HEK293 (cell line): ENCODE results near the gene SMAD7.

ENCODE experiments used
- CTCF ChIA-PET: fragments of 350-600 bp; formaldehyde crosslinking; extraction: SDS; loops from one replicate; lab custom pipeline; 2021; ENCODE audit warnings: antibody characterized with exemption; lab: Yijun Ruan, JAX
- POLR2A ChIA-PET: fragments of 300-600 bp; formaldehyde crosslinking; extraction: SDS; loops from one replicate; lab custom pipeline; 2020; ENCODE audit warnings: antibody characterized with exemption, inconsistent platforms; lab: Yijun Ruan, JAX
- H3K27ac ChIP-seq: fragments of 200-500 bp; sonication (Bioruptor generic); 2 replicates; pipeline ENCODE4 v1.5.1; 2014; ENCODE audit warnings: low read depth, low read length, control low read depth, inconsistent platforms; ENCODE audit errors: extremely low read depth
- H3K36me3 ChIP-seq, 2 experiments: fragments of 200-500 bp in 1 of 2; sonication (Bioruptor generic) in 1 of 2; 1 replicate in 1 of 2; 2 replicates in 1 of 2; pipeline ENCODE4 v1.5.1; 2014 to 2017; ENCODE audit warnings: inconsistent platforms in 2 of 2, low read length in 2 of 2; ENCODE audit not compliant: control insufficient read depth in 2 of 2, insufficient read depth in 1 of 2
- H3K4me1 ChIP-seq: fragments of 200-500 bp; sonication (Bioruptor generic); 2 replicates; pipeline ENCODE4 v1.5.1; 2014; ENCODE audit warnings: mild to moderate bottlenecking, low read length, inconsistent platforms; ENCODE audit not compliant: control insufficient read depth, insufficient read depth
- H3K4me3 ChIP-seq: 2 replicates; pipeline ENCODE4 v1.5.1; 2011; ENCODE audit warnings: low read depth, mild to moderate bottlenecking, control low read depth, low read length, moderate library complexity
- H3K9me3 ChIP-seq: fragments of 200-500 bp; sonication (Bioruptor generic); 2 replicates; pipeline ENCODE4 v1.5.1; 2014; ENCODE audit warnings: low read depth, low read length, inconsistent platforms; ENCODE audit not compliant: control insufficient read depth, insufficient read depth
- BCL11A ChIP-seq: fragments of 450-650 bp; formaldehyde crosslinking; IDR thresholded peaks from 2 replicates; pipeline ENCODE4 v1.5.1; 2016; ENCODE audit warnings: low read depth, missing biosample characterization, missing genetic modification characterization
- BCL6B ChIP-seq: fragments of 450-650 bp; formaldehyde crosslinking; IDR thresholded peaks from 2 replicates; pipeline ENCODE4 v1.5.1; 2017; ENCODE audit warnings: missing biosample characterization, missing genetic modification characterization
- GLIS1 ChIP-seq: fragments of 450-650 bp; formaldehyde crosslinking; IDR thresholded peaks from 2 replicates; pipeline ENCODE4 v1.5.1; 2016; ENCODE audit warnings: missing biosample characterization, missing genetic modification characterization
- PRDM2 ChIP-seq: fragments of 450-650 bp; formaldehyde crosslinking; IDR thresholded peaks from 2 replicates; pipeline ENCODE4 v1.5.1; 2016; ENCODE audit warnings: missing biosample characterization, missing genetic modification characterization, borderline replicate concordance
- SETDB1 ChIP-seq: IDR thresholded peaks from one replicate; pipeline ENCODE4 v1.6.1; 2017; ENCODE audit warnings: mild to moderate bottlenecking, low read length, moderate library complexity, mixed read lengths; ENCODE audit not compliant: insufficient read length
- ZBTB20 ChIP-seq: fragments of 450-650 bp; formaldehyde crosslinking; IDR thresholded peaks from 2 replicates; pipeline ENCODE4 v1.5.1; 2016; ENCODE audit warnings: missing biosample characterization, missing genetic modification characterization
- ZFP41 ChIP-seq: fragments of 450-650 bp; formaldehyde crosslinking; IDR thresholded peaks from 2 replicates; pipeline ENCODE4 v1.5.1; 2016; ENCODE audit warnings: missing biosample characterization, missing genetic modification characterization, borderline replicate concordance
- ZNF10 ChIP-seq: fragments of 450-650 bp; formaldehyde crosslinking; IDR thresholded peaks from 2 replicates; pipeline ENCODE4 v1.5.1; 2017; ENCODE audit warnings: missing biosample characterization, missing genetic modification characterization
- ZNF114 ChIP-seq: fragments of 450-650 bp; formaldehyde crosslinking; IDR thresholded peaks from 2 replicates; pipeline ENCODE4 v1.5.0; 2017; ENCODE audit warnings: missing biosample characterization, missing genetic modification characterization
- ZNF132 ChIP-seq: fragments of 450-650 bp; formaldehyde crosslinking; IDR thresholded peaks from 2 replicates; pipeline ENCODE4 v1.5.1; 2017; ENCODE audit warnings: missing biosample characterization, missing genetic modification characterization, borderline replicate concordance
- ZNF140 ChIP-seq: fragments of 450-650 bp; formaldehyde crosslinking; IDR thresholded peaks from 2 replicates; pipeline ENCODE4 v1.5.1; 2016; ENCODE audit warnings: missing biosample characterization, missing genetic modification characterization
- ZNF157 ChIP-seq: fragments of 450-650 bp; formaldehyde crosslinking; IDR thresholded peaks from 2 replicates; pipeline ENCODE4 v1.5.1; 2016; ENCODE audit warnings: missing biosample characterization, missing genetic modification characterization
- ZNF174 ChIP-seq: fragments of 450-650 bp; formaldehyde crosslinking; IDR thresholded peaks from 2 replicates; pipeline ENCODE4 v1.5.0; 2017; ENCODE audit warnings: missing biosample characterization, mild to moderate bottlenecking, missing genetic modification characterization
- ZNF221 ChIP-seq: fragments of 450-650 bp; formaldehyde crosslinking; IDR thresholded peaks from 2 replicates; pipeline ENCODE4 v1.5.1; 2017; ENCODE audit warnings: missing biosample characterization, missing genetic modification characterization, borderline replicate concordance
- ZNF23 ChIP-seq: fragments of 450-650 bp; formaldehyde crosslinking; IDR thresholded peaks from 2 replicates; pipeline ENCODE4 v1.5.1; 2016; ENCODE audit warnings: missing biosample characterization, missing genetic modification characterization, borderline replicate concordance
- ZNF248 ChIP-seq: fragments of 450-650 bp; formaldehyde crosslinking; IDR thresholded peaks from 2 replicates; pipeline ENCODE4 v1.5.1; 2017; ENCODE audit warnings: missing biosample characterization, missing genetic modification characterization
- ZNF302 ChIP-seq: fragments of 450-650 bp; formaldehyde crosslinking; IDR thresholded peaks from 2 replicates; pipeline ENCODE4 v1.5.1; 2016; ENCODE audit warnings: missing biosample characterization, missing genetic modification characterization, low read depth
- ZNF341 ChIP-seq: fragments of 450-650 bp; formaldehyde crosslinking; IDR thresholded peaks from 2 replicates; pipeline ENCODE4; 2016; ENCODE audit warnings: low read depth, missing biosample characterization, missing genetic modification characterization
- ZNF366 ChIP-seq: fragments of 450-650 bp; formaldehyde crosslinking; conservative IDR thresholded peaks from 2 replicates; pipeline ENCODE4 v1.5.1; 2016; ENCODE audit warnings: missing biosample characterization, missing genetic modification characterization
- ZNF513 ChIP-seq: fragments of 450-650 bp; IDR thresholded peaks from 2 replicates; pipeline ENCODE4 v1.5.1; 2018; ENCODE audit warnings: missing biosample characterization, missing genetic modification characterization
- ZNF514 ChIP-seq: fragments of 450-650 bp; formaldehyde crosslinking; IDR thresholded peaks from 2 replicates; pipeline ENCODE4 v1.5.1; 2016; ENCODE audit warnings: missing biosample characterization, missing genetic modification characterization
- ZNF548 ChIP-seq: fragments of 450-650 bp; formaldehyde crosslinking; IDR thresholded peaks from 2 replicates; pipeline ENCODE4 v1.5.1; 2016; ENCODE audit warnings: missing biosample characterization, missing genetic modification characterization
- ZNF701 ChIP-seq: fragments of 450-650 bp; formaldehyde crosslinking; IDR thresholded peaks from 2 replicates; pipeline ENCODE4 v1.5.1; 2016; ENCODE audit warnings: missing biosample characterization, missing genetic modification characterization
- ZNF768 ChIP-seq: fragments of 450-650 bp; formaldehyde crosslinking; IDR thresholded peaks from 2 replicates; pipeline ENCODE4 v1.5.1; 2018; ENCODE audit warnings: missing biosample characterization, mild to moderate bottlenecking, missing genetic modification characterization
- ZNF785 ChIP-seq: fragments of 450-650 bp; formaldehyde crosslinking; IDR thresholded peaks from 2 replicates; pipeline ENCODE4 v1.5.1; 2016; ENCODE audit warnings: missing biosample characterization, missing genetic modification characterization
- ZSCAN4 ChIP-seq: fragments of 450-650 bp; formaldehyde crosslinking; IDR thresholded peaks from 2 replicates; pipeline ENCODE4 v1.5.1; 2017; ENCODE audit warnings: missing biosample characterization, missing genetic modification characterization

The SMAD7 gene

GRCh38 chr18:48904847-48905394 lies 45.8 kb downstream of the SMAD7 start:
- ChIA-PET POLR2A (interaction anchor here (0.5 kb wide), 1 partner anchor 57 kb away, joined by 4 read pairs; no protein-coding TSS in a partner anchor), CTCF (interaction anchor here (0.8 kb wide), 1 partner anchor 458 kb away, joined by 3 read pairs; no protein-coding TSS in a partner anchor)
- Histone ChIP-seq H3K4me3 (no peak overlapping the region), H3K4me1 (peaks cover 14% of the 10 kb centered on the region), H3K9me3 (no peaks in the 10 kb centered on the region), H3K27ac (no peak overlapping the region), H3K36me3 (no peaks in the 10 kb centered on the region)
- TF ChIP-seq ZNF140 (tag by site-specific recombination) (peak; percentile 100), ZNF785 (tag by site-specific recombination) (no peak), ZNF366 (tag by site-specific recombination) (peak; percentile 97), ZBTB20 (no peak), ZNF114 (tag by site-specific recombination) (0 out of 2 replicates have a peak, but pooled peaks have one; percentile 26), BCL6B (tag by site-specific recombination) (0 out of 2 replicates have a peak, but pooled peaks have one; percentile 9), ZNF157 (tag by site-specific recombination) (0 out of 2 replicates have a peak, but pooled peaks have one; percentile 33)

- peaks cover 14% of the 10 kb centered on the region for H3K4me1 ChIP-seq
Observed at GRCh38 chr18:48904091-48904490, 46.7 kb downstream of the SMAD7 start.

More at GRCh38 chr18:48904091-48904490, 46.7 kb downstream of the SMAD7 start:
- H3K4me3 ChIP-seq, result no peak overlapping the region
- CTCF ChIA-PET, result interaction anchor here (0.8 to 1.5 kb wide), 2 partner anchors 128 to 457 kb away, joined by 3 read pairs; no protein-coding TSS in a partner anchor
- H3K36me3 ChIP-seq, result no peaks in the 10 kb centered on the region
- H3K9me3 ChIP-seq, result no peaks in the 10 kb centered on the region
- H3K27ac ChIP-seq, result no peak overlapping the region
- TF ChIP-seq ZNF768 (tag by site-specific recombination), result no peak
- no peak for TF ChIP-seq ZNF248 (tag by site-specific recombination)
- no peak for TF ChIP-seq ZNF174 (tag by site-specific recombination)
- TF ChIP-seq ZNF157 (tag by site-specific recombination), result no peak
- TF ChIP-seq SETDB1, result no peak
- no peak for TF ChIP-seq ZNF132 (tag by site-specific recombination)
- TF ChIP-seq ZNF10 (tag by site-specific recombination), result no peak
- no peak for TF ChIP-seq PRDM2 (tag by site-specific recombination)
- no peak for TF ChIP-seq GLIS1 (tag by site-specific recombination)
- TF ChIP-seq ZNF221 (tag by site-specific recombination), result no peak
- no peak for TF ChIP-seq ZNF548 (tag by site-specific recombination)
- TF ChIP-seq ZNF514 (tag by site-specific recombination), result no peak
- TF ChIP-seq ZFP41, result no peak
- no peak for TF ChIP-seq ZNF701 (tag by site-specific recombination)
- no peak for TF ChIP-seq ZNF341 (tag by site-specific recombination)
- TF ChIP-seq ZNF302, result no peak
- TF ChIP-seq ZNF23 (tag by site-specific recombination), result no peak
- TF ChIP-seq ZSCAN4, result no peak
- TF ChIP-seq ZNF513 (tag by site-specific recombination), result no peak
- no peak for TF ChIP-seq BCL11A
- POLR2A ChIA-PET, result no interaction called here
